B cell (primary cell): Measurements from ENCODE around the gene CPO. TPM values are rescaled to one million over a fixed set of nuclear protein-coding genes. Genes with fewer than 3 reads are reported as not detected.

Experiments
- ATAC-seq: fragments of 200-7000 bp; cut with Tn5 transposase; one replicate; pipeline ENCODE4 v1.10.0; 2021; ENCODE audit warnings: low read depth, mild to moderate bottlenecking, moderate number of reproducible peaks, moderate library complexity
- CTCF ChIA-PET: fragments of 350-600 bp; sonication (Branson Sonifier 250); formaldehyde crosslinking; loops from one replicate; lab custom pipeline; 2021; ENCODE audit warnings: antibody characterized with exemption, inconsistent platforms; lab: Charles Lee
- POLR2A ChIA-PET: fragments of 350-600 bp; sonication (Branson Sonifier 250); formaldehyde crosslinking; loops from one replicate; lab custom pipeline; 2021; ENCODE audit warnings: antibody characterized with exemption; lab: Charles Lee
- DNase-seq: peaks from one replicate; pipeline ENCODE4 v3.0.0; 2013
- H2AFZ ChIP-seq: 2 replicates; pipeline ENCODE4 v1.6.1; 2012; ENCODE audit warnings: mild to moderate bottlenecking, low read depth, low read length; ENCODE audit not compliant: insufficient read depth, poor library complexity, severe bottlenecking
- H3K27ac ChIP-seq, 2 donors: 1 replicate in 1 of 2; 2 replicates in 1 of 2; pipeline ENCODE4 v1.5.1; 2012 to 2013; ENCODE audit warnings: low read length in 2 of 2, mild to moderate bottlenecking in 2 of 2, moderate library complexity in 1 of 2
- H3K27me3 ChIP-seq, 4 experiments: fragments of 200-600 bp in 1 of 4; sonication (generic) in 1 of 4; replicated peaks in 1 of 4; 1 replicate in 2 of 4; 2 replicates in 2 of 4; pipeline versions ENCODE4 v1.6.1 to v1.7.0; 2013 to 2016; ENCODE audit warnings: low read length in 3 of 4, mild to moderate bottlenecking in 2 of 4, mixed read lengths in 1 of 4, moderate library complexity in 1 of 4; ENCODE audit not compliant: insufficient read depth in 4 of 4, control insufficient read depth in 3 of 4; ENCODE audit errors: control extremely low read depth in 1 of 4
- H3K36me3 ChIP-seq, 2 experiments: replicated peaks in 1 of 2; 1 replicate in 1 of 2; 2 replicates in 1 of 2; pipeline versions ENCODE4 v1.6.1 to v1.7.1; 2013; ENCODE audit warnings: low read length in 1 of 2; ENCODE audit not compliant: insufficient read depth in 2 of 2, control insufficient read depth in 1 of 2; ENCODE audit errors: control extremely low read depth in 1 of 2, extremely low read depth in 1 of 2
- H3K4me1 ChIP-seq, 2 donors: fragments of 200-600 bp in 1 of 2; sonication (generic) in 1 of 2; 1 replicate in 1 of 2; 2 replicates in 1 of 2; pipeline versions ENCODE4 v1.5.1 to v1.6.1; 2013 to 2017; ENCODE audit warnings: low read length in 2 of 2; ENCODE audit not compliant: control insufficient read depth in 2 of 2, insufficient read depth in 2 of 2
- H3K4me2 ChIP-seq: replicated peaks from 2 replicates; pipeline ENCODE3; 2012; ENCODE audit warnings: mild to moderate bottlenecking, low read depth, low read length; ENCODE audit not compliant: poor library complexity, severe bottlenecking
- H3K4me3 ChIP-seq, 5 experiments: fragments of 200-600 bp in 1 of 5; sonication (generic) in 1 of 5; 1 replicate in 3 of 5; 2 replicates in 2 of 5; pipeline versions ENCODE4 v1.5.1 to v1.7.0; 2011 to 2016; ENCODE audit warnings: low read length in 4 of 5, mild to moderate bottlenecking in 4 of 5, low read depth in 2 of 5, control low read depth in 1 of 5, moderate library complexity in 1 of 5; ENCODE audit not compliant: insufficient read depth in 1 of 5; ENCODE audit errors: control extremely low read depth in 1 of 5, extremely low read depth in 1 of 5
- H3K79me2 ChIP-seq: fragments of 200-600 bp; sonication (generic); one replicate; pipeline ENCODE4 v1.6.0; 2016; ENCODE audit warnings: low read length; ENCODE audit not compliant: control insufficient read depth, insufficient read depth
- H3K9ac ChIP-seq: fragments of 200-600 bp; sonication (generic); 2 replicates; pipeline ENCODE4 v1.6.1; 2017; ENCODE audit warnings: mild to moderate bottlenecking, low read length, moderate library complexity
- H3K9me3 ChIP-seq, 3 donors: one replicate each; pipeline versions ENCODE4 v1.6.1 to v1.7.1; 2013; ENCODE audit warnings: low read length in 2 of 3; ENCODE audit not compliant: control insufficient read depth in 2 of 3, insufficient read depth in 1 of 3; ENCODE audit errors: control extremely low read depth in 1 of 3
- H4K20me1 ChIP-seq: 2 replicates; pipeline ENCODE4 v1.6.0; 2012; ENCODE audit warnings: mild to moderate bottlenecking, low read length; ENCODE audit not compliant: insufficient read depth, control insufficient read depth, poor library complexity, severe bottlenecking
- H3K27ac Mint-ChIP-seq: one replicate; pipeline ENCODE4 v1.8.0; 2021; ENCODE audit warnings: mixed read lengths
- H3K27me3 Mint-ChIP-seq: one replicate; pipeline ENCODE4 v1.8.0; 2021; ENCODE audit warnings: mixed read lengths
- H3K4me1 Mint-ChIP-seq: one replicate; pipeline ENCODE4 v1.8.0; 2021; ENCODE audit warnings: mixed read lengths
- H3K4me3 Mint-ChIP-seq: one replicate; pipeline ENCODE4 v1.8.0; 2021; ENCODE audit warnings: mixed read lengths
- H3K9me3 Mint-ChIP-seq: one replicate; pipeline ENCODE4 v1.8.0; 2022; ENCODE audit warnings: mixed read lengths; ENCODE audit not compliant: insufficient read depth
- CTCF ChIP-seq: fragments of 200-600 bp; IDR thresholded peaks from one replicate; pipeline ENCODE4 v1.8.0; 2022; ENCODE audit warnings: antibody characterized with exemption, mild to moderate bottlenecking
- EZH2 ChIP-seq: IDR thresholded peaks from 2 replicates; pipeline ENCODE4 v1.6.1; 2012; ENCODE audit warnings: borderline replicate concordance, low read depth, mild to moderate bottlenecking, moderate library complexity, low read length; ENCODE audit not compliant: insufficient read depth, poor library complexity, severe bottlenecking
- WGBS: methylation state at CpG from one replicate; pipeline ENCODE4 v1.1.5; 2013; ENCODE audit warnings: missing lambda C conversion rate; ENCODE audit not compliant: insufficient coverage; 5-methylcytosine and 5-hydroxymethylcytosine counted together
- intact Hi-C: fragments of 100-400 bp; cut with micrococcal nuclease; formaldehyde crosslinking; loops from one replicate; pipeline ENCODE4 v1.10.0; 2022
- polyA plus RNA-seq: library from polyadenylated mRNA; depleted of rRNA; stranded (reverse); fragments of >200 nt; gene quantifications from 2 replicates; pipeline ENCODE4 v1.2.3, GENCODE V29; 2012
- total RNA-seq, 2 donors: library from RNA; stranded (reverse); fragments of 120-200 nt in 1 of 2; gene quantifications; 1 replicate in 1 of 2; 2 replicates in 1 of 2; pipeline versions ENCODE4 v1.2.3 to v1.2.4, GENCODE V29; 2013 to 2022

Gene CPO
- total and polyA plus RNA-seq, 2 donors (not counting 1 experiment from before 2014, with no cell fraction given), result not detected

GRCh38 chr2:206955253-206955652 lies 15.9 kb downstream of the CPO start:
- Mint-ChIP-seq H3K27ac (no peak overlapping the region), H3K27me3 (no peaks in the 10 kb centered on the region), H3K9me3 (peaks cover 12% of the 10 kb centered on the region), H3K4me3 (no peak overlapping the region), H3K4me1 (no peaks in the 10 kb centered on the region)
- Histone ChIP-seq H3K4me2 (no peak overlapping the region), H3K27me3 (no peaks in the 10 kb centered on the region), H3K9ac (no peak overlapping the region), H2AFZ (no peak overlapping the region), H3K79me2 (no peaks in the 10 kb centered on the region), H3K9me3 (peaks cover 0 to 12% (median 7%) of the 10 kb centered on the region in 3 donors), H3K4me1 (no peaks in the 10 kb centered on the region), H3K27ac (no peak overlapping the region), H4K20me1 (no peaks in the 10 kb centered on the region), H3K36me3 (no peaks in the 10 kb centered on the region), H3K4me3 (no peak overlapping the region)
- ATAC-seq (no peak), DNase-seq (no peak)
- ChIA-PET CTCF (no interaction called here), POLR2A (no interaction called here)
- intact Hi-C loops, result no loop called here
- TF ChIP-seq CTCF, result no peak
- no peak for TF ChIP-seq EZH2

- Histone ChIP-seq H3K4me3 (no peak overlapping the region), H3K79me2 (no peaks in the 10 kb centered on the region), H4K20me1 (no peaks in the 10 kb centered on the region), H3K4me1 (no peaks in the 10 kb centered on the region), H3K27me3 (no peaks in the 10 kb centered on the region), H3K9me3 (peaks cover 0 to 8% (median 7%) of the 10 kb centered on the region in 3 donors), H3K4me2 (no peak overlapping the region), H3K27ac (no peak overlapping the region), H3K9ac (no peak overlapping the region), H2AFZ (no peak overlapping the region), H3K36me3 (no peaks in the 10 kb centered on the region)
- Mint-ChIP-seq H3K9me3 (peaks cover 10% of the 10 kb centered on the region), H3K27me3 (no peaks in the 10 kb centered on the region), H3K4me3 (no peak overlapping the region), H3K27ac (no peak overlapping the region), H3K4me1 (no peaks in the 10 kb centered on the region)
- 100% methylated on average over 1 of the region's 3 CpGs for WGBS
- intact Hi-C loops, result no loop called here
- DNase-seq (no peak), ATAC-seq (no peak)
- no peak for TF ChIP-seq CTCF
- TF ChIP-seq EZH2, result no peak
- CTCF ChIA-PET, result no interaction called here
- POLR2A ChIA-PET, result no interaction called here
Observed at GRCh38 chr2:206958261-206958660, 18.9 kb downstream of the CPO start.
